DOHH2 (cell line): ENCODE measurements around the gene RAC3.

Experiments used
- CTCF ChIP-seq: fragments of 200-600 bp; sonication (generic); IDR thresholded peaks from one replicate; pipeline ENCODE4 v1.5.1; 2014; ENCODE audit warnings: antibody characterized with exemption, mild to moderate bottlenecking, low read depth, low read length; ENCODE audit not compliant: poor library complexity, severe bottlenecking
- EZH2phosphoT487 ChIP-seq: fragments of 200-600 bp; sonication (generic); IDR thresholded peaks from 2 replicates; pipeline ENCODE4 v1.6.1; 2017; ENCODE audit warnings: borderline replicate concordance, mild to moderate bottlenecking, antibody characterized with exemption, low read length, moderate library complexity, mixed read lengths

- TF ChIP-seq CTCF (no peak), EZH2phosphoT487 (no peak)
These were observed 11.2 kb downstream of the RAC3 start for GRCh38 chr17:82042649-82043048.
